B cell (primary cell): ENCODE data around the gene PLVAP. TPM values are rescaled to one million over a fixed set of nuclear protein-coding genes. Genes with fewer than 3 reads are reported as not detected.

Source experiments
- ATAC-seq: fragments of 200-7000 bp; cut with Tn5 transposase; one replicate; pipeline ENCODE4 v1.10.0; 2021; ENCODE audit warnings: low read depth, mild to moderate bottlenecking, moderate number of reproducible peaks, moderate library complexity
- CTCF ChIA-PET: fragments of 350-600 bp; sonication (Branson Sonifier 250); formaldehyde crosslinking; loops from one replicate; lab custom pipeline; 2021; ENCODE audit warnings: antibody characterized with exemption, inconsistent platforms; lab: Charles Lee
- POLR2A ChIA-PET: fragments of 350-600 bp; sonication (Branson Sonifier 250); formaldehyde crosslinking; loops from one replicate; lab custom pipeline; 2021; ENCODE audit warnings: antibody characterized with exemption; lab: Charles Lee
- DNase-seq: peaks from one replicate; pipeline ENCODE4 v3.0.0; 2013
- H2AFZ ChIP-seq: 2 replicates; pipeline ENCODE4 v1.6.1; 2012; ENCODE audit warnings: mild to moderate bottlenecking, low read depth, low read length; ENCODE audit not compliant: insufficient read depth, poor library complexity, severe bottlenecking
- H3K27ac ChIP-seq, 2 donors: 1 replicate in 1 of 2; 2 replicates in 1 of 2; pipeline ENCODE4 v1.5.1; 2012 to 2013; ENCODE audit warnings: low read length in 2 of 2, mild to moderate bottlenecking in 2 of 2, moderate library complexity in 1 of 2
- H3K27me3 ChIP-seq, 4 experiments: fragments of 200-600 bp in 1 of 4; sonication (generic) in 1 of 4; replicated peaks in 1 of 4; 1 replicate in 2 of 4; 2 replicates in 2 of 4; pipeline versions ENCODE4 v1.6.1 to v1.7.0; 2013 to 2016; ENCODE audit warnings: low read length in 3 of 4, mild to moderate bottlenecking in 2 of 4, mixed read lengths in 1 of 4, moderate library complexity in 1 of 4; ENCODE audit not compliant: insufficient read depth in 4 of 4, control insufficient read depth in 3 of 4; ENCODE audit errors: control extremely low read depth in 1 of 4
- H3K36me3 ChIP-seq, 2 experiments: replicated peaks in 1 of 2; 1 replicate in 1 of 2; 2 replicates in 1 of 2; pipeline versions ENCODE4 v1.6.1 to v1.7.1; 2013; ENCODE audit warnings: low read length in 1 of 2; ENCODE audit not compliant: insufficient read depth in 2 of 2, control insufficient read depth in 1 of 2; ENCODE audit errors: control extremely low read depth in 1 of 2, extremely low read depth in 1 of 2
- H3K4me1 ChIP-seq, 2 donors: fragments of 200-600 bp in 1 of 2; sonication (generic) in 1 of 2; 1 replicate in 1 of 2; 2 replicates in 1 of 2; pipeline versions ENCODE4 v1.5.1 to v1.6.1; 2013 to 2017; ENCODE audit warnings: low read length in 2 of 2; ENCODE audit not compliant: control insufficient read depth in 2 of 2, insufficient read depth in 2 of 2
- H3K4me2 ChIP-seq: replicated peaks from 2 replicates; pipeline ENCODE3; 2012; ENCODE audit warnings: mild to moderate bottlenecking, low read depth, low read length; ENCODE audit not compliant: poor library complexity, severe bottlenecking
- H3K4me3 ChIP-seq, 5 experiments: fragments of 200-600 bp in 1 of 5; sonication (generic) in 1 of 5; 1 replicate in 3 of 5; 2 replicates in 2 of 5; pipeline versions ENCODE4 v1.5.1 to v1.7.0; 2011 to 2016; ENCODE audit warnings: low read length in 4 of 5, mild to moderate bottlenecking in 4 of 5, low read depth in 2 of 5, control low read depth in 1 of 5, moderate library complexity in 1 of 5; ENCODE audit not compliant: insufficient read depth in 1 of 5; ENCODE audit errors: control extremely low read depth in 1 of 5, extremely low read depth in 1 of 5
- H3K79me2 ChIP-seq: fragments of 200-600 bp; sonication (generic); one replicate; pipeline ENCODE4 v1.6.0; 2016; ENCODE audit warnings: low read length; ENCODE audit not compliant: control insufficient read depth, insufficient read depth
- H3K9ac ChIP-seq: fragments of 200-600 bp; sonication (generic); 2 replicates; pipeline ENCODE4 v1.6.1; 2017; ENCODE audit warnings: mild to moderate bottlenecking, low read length, moderate library complexity
- H3K9me3 ChIP-seq, 3 donors: one replicate each; pipeline versions ENCODE4 v1.6.1 to v1.7.1; 2013; ENCODE audit warnings: low read length in 2 of 3; ENCODE audit not compliant: control insufficient read depth in 2 of 3, insufficient read depth in 1 of 3; ENCODE audit errors: control extremely low read depth in 1 of 3
- H4K20me1 ChIP-seq: 2 replicates; pipeline ENCODE4 v1.6.0; 2012; ENCODE audit warnings: mild to moderate bottlenecking, low read length; ENCODE audit not compliant: insufficient read depth, control insufficient read depth, poor library complexity, severe bottlenecking
- H3K27ac Mint-ChIP-seq: one replicate; pipeline ENCODE4 v1.8.0; 2021; ENCODE audit warnings: mixed read lengths
- H3K27me3 Mint-ChIP-seq: one replicate; pipeline ENCODE4 v1.8.0; 2021; ENCODE audit warnings: mixed read lengths
- H3K4me1 Mint-ChIP-seq: one replicate; pipeline ENCODE4 v1.8.0; 2021; ENCODE audit warnings: mixed read lengths
- H3K4me3 Mint-ChIP-seq: one replicate; pipeline ENCODE4 v1.8.0; 2021; ENCODE audit warnings: mixed read lengths
- H3K9me3 Mint-ChIP-seq: one replicate; pipeline ENCODE4 v1.8.0; 2022; ENCODE audit warnings: mixed read lengths; ENCODE audit not compliant: insufficient read depth
- CTCF ChIP-seq: fragments of 200-600 bp; IDR thresholded peaks from one replicate; pipeline ENCODE4 v1.8.0; 2022; ENCODE audit warnings: antibody characterized with exemption, mild to moderate bottlenecking
- EZH2 ChIP-seq: IDR thresholded peaks from 2 replicates; pipeline ENCODE4 v1.6.1; 2012; ENCODE audit warnings: borderline replicate concordance, low read depth, mild to moderate bottlenecking, moderate library complexity, low read length; ENCODE audit not compliant: insufficient read depth, poor library complexity, severe bottlenecking
- WGBS: methylation state at CpG from one replicate; pipeline ENCODE4 v1.1.5; 2013; ENCODE audit warnings: missing lambda C conversion rate; ENCODE audit not compliant: insufficient coverage; 5-methylcytosine and 5-hydroxymethylcytosine counted together
- intact Hi-C: fragments of 100-400 bp; cut with micrococcal nuclease; formaldehyde crosslinking; loops from one replicate; pipeline ENCODE4 v1.10.0; 2022
- polyA plus RNA-seq: library from polyadenylated mRNA; depleted of rRNA; stranded (reverse); fragments of >200 nt; gene quantifications from 2 replicates; pipeline ENCODE4 v1.2.3, GENCODE V29; 2012
- total RNA-seq, 2 donors: library from RNA; stranded (reverse); fragments of 120-200 nt in 1 of 2; gene quantifications; 1 replicate in 1 of 2; 2 replicates in 1 of 2; pipeline versions ENCODE4 v1.2.3 to v1.2.4, GENCODE V29; 2013 to 2022

PLVAP gene
- total and polyA plus RNA-seq, 2 donors (not counting 1 experiment from before 2014, with no cell fraction given), result 0.06 TPM; not detected in 1

GRCh38 chr19:17346109-17346671 lies 31.0 kb downstream of the PLVAP start:
- H2AFZ ChIP-seq, result no peak overlapping the region
- H3K4me3 ChIP-seq, result no peak overlapping the region
- H4K20me1 ChIP-seq, result no peaks in the 10 kb centered on the region
- no peaks in the 10 kb centered on the region for H3K9me3 Mint-ChIP-seq
- ATAC-seq, result peak; percentile 98
- peak overlapping the region; percentile 42 for H3K4me2 ChIP-seq
- WGBS, result 19% methylated on average over 22 of the region's 24 CpGs
- DNase-seq, result peak; percentile 84
- H3K4me3 Mint-ChIP-seq, result no peak overlapping the region
- H3K4me1 ChIP-seq, result peaks cover 5 to 6% of the 10 kb centered on the region in 2 donors
- H3K79me2 ChIP-seq, result no peaks in the 10 kb centered on the region
- no peak overlapping the region for H3K27ac ChIP-seq
- peaks cover 0 to 32% (median 12%) of the 10 kb centered on the region in 4 experiments for H3K27me3 ChIP-seq
- H3K27ac Mint-ChIP-seq, result no peak overlapping the region
- H3K4me1 Mint-ChIP-seq, result peaks cover 6% of the 10 kb centered on the region
- H3K9ac ChIP-seq, result no peak overlapping the region
- intact Hi-C loops, result loop anchor here (1.0 kb wide), 3 partner anchors 40 to 120 kb away; no protein-coding TSS in a partner anchor
- H3K9me3 ChIP-seq, result no peaks in the 10 kb centered on the region
- TF ChIP-seq CTCF (peak; percentile 93), EZH2 (no peak)
- H3K27me3 Mint-ChIP-seq, result peaks cover 26% of the 10 kb centered on the region
- POLR2A ChIA-PET, result no interaction called here
- CTCF ChIA-PET, result interaction anchor here (0.7 to 8.2 kb wide), 12 partner anchors 10 to 122 kb away, joined by 3 to 109 read pairs (median 4); partner anchors contain the start of gene ANO8
- no peaks in the 10 kb centered on the region for H3K36me3 ChIP-seq

- H3K27me3 Mint-ChIP-seq, result peaks cover 3% of the 10 kb centered on the region
- no peak overlapping the region for H2AFZ ChIP-seq
- ATAC-seq, result no peak
- H3K79me2 ChIP-seq, result peaks cover 9% of the 10 kb centered on the region
- H3K27ac ChIP-seq, result no peak overlapping the region
- H3K4me1 Mint-ChIP-seq, result peaks cover 24% of the 10 kb centered on the region
- no peak overlapping the region for H3K4me2 ChIP-seq
- H3K4me3 Mint-ChIP-seq, result no peak overlapping the region
- no peak overlapping the region for H3K9ac ChIP-seq
- H4K20me1 ChIP-seq, result no peaks in the 10 kb centered on the region
- no peaks in the 10 kb centered on the region for H3K36me3 ChIP-seq
- ChIA-PET CTCF (interaction anchor here (8.2 kb wide), 1 partner anchor 45 kb away, joined by 109 read pairs; no protein-coding TSS in a partner anchor), POLR2A (no interaction called here)
- no peaks in the 10 kb centered on the region for H3K9me3 Mint-ChIP-seq
- TF ChIP-seq EZH2, result no peak
- TF ChIP-seq CTCF, result no peak
- 97% methylated on average over 3 of the region's 7 CpGs for WGBS
- peaks cover 0 to 6% (median 0%) of the 10 kb centered on the region in 4 experiments for H3K27me3 ChIP-seq
- intact Hi-C loops, result no loop called here
- no peak overlapping the region for H3K4me3 ChIP-seq
- no peak overlapping the region for H3K27ac Mint-ChIP-seq
- no peaks in the 10 kb centered on the region for H3K9me3 ChIP-seq
- H3K4me1 ChIP-seq, result peaks cover 12 to 18% of the 10 kb centered on the region in 2 donors
- no peak for DNase-seq
Observed at GRCh38 chr19:17341845-17342244, 35.3 kb downstream of the PLVAP start.
